ENCODE data around the gene SLIT3.

GRCh38 chr5:168681556-168682183 is 619.3 kb downstream of the SLIT3 start:
- TF ChIP-seq FOXK2 (IDR thresholded peaks at IDR 0.05) (no peak), SUZ12 (IDR thresholded peaks at IDR 0.05) (no peak), HDGF (IDR thresholded peaks at IDR 0.05; ENCODE audit: borderline replicate concordance) (no peak), FOXM1 (IDR thresholded peaks at IDR 0.05; ENCODE audit: borderline replicate concordance) (no peak), NFRKB (IDR thresholded peaks at IDR 0.05) (no peak), SP1 (IDR thresholded peaks at IDR 0.05) (no peak)
